ENCODE measurements around the gene OTP.

Gene OTP

DNA sequence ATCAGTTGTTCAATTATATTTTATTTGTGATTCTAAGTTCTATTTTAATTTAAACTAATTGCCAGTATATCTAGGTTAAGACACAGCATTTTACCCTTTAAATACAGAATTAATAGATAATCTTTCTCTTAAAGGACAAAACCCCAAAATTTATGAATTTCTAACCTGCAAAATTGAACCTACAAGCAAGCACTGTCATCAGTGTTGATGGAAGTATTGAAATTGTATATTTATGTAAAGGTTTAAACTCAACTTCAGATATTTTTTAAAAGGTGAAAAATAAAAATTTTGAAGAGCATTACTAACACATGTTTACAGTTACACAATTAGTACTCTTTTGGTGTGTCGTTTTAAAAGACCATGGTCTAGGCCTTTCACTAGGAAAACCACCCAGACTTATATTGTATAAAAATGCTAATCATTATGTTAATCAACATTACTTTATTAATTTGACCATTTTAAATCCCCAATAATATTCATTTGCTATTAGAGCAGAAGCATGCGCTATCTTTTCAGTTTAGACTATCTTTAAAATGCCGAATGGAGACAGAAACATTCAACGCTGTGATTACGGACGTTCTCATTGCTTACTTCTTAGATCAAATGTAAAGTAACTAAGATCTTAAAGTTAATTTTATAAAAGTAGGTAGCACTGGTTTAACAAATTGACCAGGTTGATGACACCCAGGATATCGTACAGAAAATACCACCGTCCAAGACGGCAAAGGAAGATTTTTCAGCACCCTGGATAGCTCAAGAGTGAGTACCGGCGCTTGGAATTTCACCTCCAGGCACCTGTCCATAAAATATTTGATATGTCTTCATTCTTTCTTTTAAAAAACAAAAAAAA is 3.2 kb downstream of the OTP start:
- H3K4me3 ChIP-seq (ENCODE audit: low read length), result no peak overlapping the region
- no peak for TF ChIP-seq CTCF (conservative IDR thresholded peaks at IDR 0.05; ENCODE audit: low read depth, low read length)
- DNase-seq (ENCODE audit: low read depth), result no peak

- DNase-seq (ENCODE audit: low read depth), result no peak
- no peak overlapping the region for H3K4me3 ChIP-seq (ENCODE audit: low read length)
- no peak for TF ChIP-seq CTCF (conservative IDR thresholded peaks at IDR 0.05; ENCODE audit: low read depth, low read length)
Measured at GRCh38 chr5:77633709-77634108, 4.8 kb downstream of the OTP start.

DNA sequence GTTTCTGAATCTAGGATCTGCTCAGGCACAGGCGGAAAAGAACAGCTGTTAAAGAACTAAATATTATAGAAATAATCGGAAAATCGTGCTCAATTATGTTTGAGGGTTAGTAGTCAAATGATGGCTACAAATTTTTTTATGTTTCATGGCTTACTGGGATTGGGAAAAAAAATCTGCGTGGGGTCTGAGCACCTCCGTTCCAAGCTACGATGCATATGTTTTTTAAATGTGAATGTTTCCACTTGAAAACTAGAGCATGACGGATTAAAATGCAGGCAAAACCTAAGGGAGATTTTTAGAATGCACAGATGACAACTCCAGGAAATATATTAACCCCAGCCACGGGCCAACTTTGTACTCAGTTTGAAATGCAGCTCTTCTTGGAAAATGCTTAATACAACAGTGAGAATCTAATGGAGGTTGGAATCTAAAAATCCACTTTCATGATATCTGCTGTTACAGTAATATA is 5.3 kb downstream of the OTP start:
- no peak overlapping the region for H3K4me3 ChIP-seq (ENCODE audit: low read length)
- no peak for DNase-seq (ENCODE audit: low read depth)
- no peak for TF ChIP-seq CTCF (conservative IDR thresholded peaks at IDR 0.05; ENCODE audit: low read depth, low read length)

DNA sequence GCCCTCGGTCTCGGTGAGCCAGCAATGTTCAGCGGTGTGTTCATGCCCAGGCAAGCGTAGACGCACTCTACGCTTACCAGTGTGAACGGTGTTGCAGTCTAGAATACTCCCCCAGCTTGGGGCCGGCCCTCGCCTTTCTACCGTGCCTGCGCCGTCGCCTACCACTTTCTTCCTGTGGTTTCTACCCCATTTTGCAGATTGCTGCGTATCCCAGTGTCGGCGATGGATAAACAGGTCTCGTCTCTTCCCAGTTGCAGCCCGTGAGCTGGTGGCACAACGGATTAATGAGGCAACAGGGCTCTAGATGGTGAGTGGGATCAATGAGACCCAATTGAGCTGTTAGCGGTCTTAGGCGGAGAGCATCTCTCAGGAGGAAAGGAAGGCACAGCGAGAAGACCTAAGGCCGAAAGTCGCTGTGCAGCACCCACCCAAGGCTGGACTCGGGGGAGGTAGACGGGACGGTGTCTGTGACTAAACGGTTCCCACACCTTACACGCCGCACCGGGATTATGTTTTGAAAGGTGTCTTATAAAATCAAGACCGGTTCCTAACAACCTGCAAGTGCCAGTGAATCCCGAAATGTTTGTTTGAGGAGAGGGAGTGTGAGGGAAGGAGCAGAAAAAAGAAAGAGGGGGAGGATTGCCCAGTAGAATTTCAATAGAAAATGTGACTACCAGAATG is 5.8 kb downstream of the OTP start:
- no peak for TF ChIP-seq CTCF (conservative IDR thresholded peaks at IDR 0.05; ENCODE audit: low read depth, low read length)
- DNase-seq (ENCODE audit: low read depth), result no peak
- H3K4me3 ChIP-seq (ENCODE audit: low read length), result no peak overlapping the region

DNA sequence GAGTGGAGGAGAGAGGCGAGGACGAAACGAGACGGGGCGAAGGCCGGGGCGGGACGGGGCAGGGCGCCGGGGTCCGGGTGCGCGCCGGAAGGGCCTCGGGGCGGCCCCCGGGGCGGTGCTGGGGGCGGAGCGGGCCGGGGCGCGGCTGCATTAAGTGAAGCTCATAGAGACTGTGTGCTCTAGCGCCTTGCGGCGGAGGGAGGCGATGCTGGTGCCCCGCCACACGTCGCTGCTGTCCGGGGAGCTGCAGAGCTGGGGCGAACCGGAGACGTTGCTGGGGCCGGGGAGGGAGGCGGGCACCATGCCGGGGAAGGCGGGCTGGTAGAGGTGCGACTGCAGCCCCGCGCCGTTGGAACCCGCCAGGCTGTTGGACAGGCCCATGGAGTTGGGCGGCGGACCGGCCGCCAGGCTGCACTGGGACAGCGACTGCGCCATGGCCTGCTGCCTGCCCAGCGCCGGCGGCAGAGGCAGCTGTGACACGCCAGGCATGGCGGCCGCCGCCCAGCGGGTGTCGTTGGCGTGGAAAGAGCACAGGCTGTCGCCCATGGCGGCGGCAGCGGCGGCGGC is 8.3 kb downstream of the OTP start:
- peak; percentile 14 for TF ChIP-seq CTCF (conservative IDR thresholded peaks at IDR 0.05; ENCODE audit: low read depth, low read length)
- no peak for DNase-seq (ENCODE audit: low read depth)
- peak overlapping the region; percentile 27 for H3K4me3 ChIP-seq (ENCODE audit: low read length)

GRCh38 chr5:77629509-77630113 is 8.9 kb downstream of the OTP start:
- no peak for TF ChIP-seq CTCF (conservative IDR thresholded peaks at IDR 0.05; ENCODE audit: low read depth, low read length)
- no peak for DNase-seq (ENCODE audit: low read depth)
- no peak overlapping the region for H3K4me3 ChIP-seq (ENCODE audit: low read length)

Measured in retinal pigment epithelial cell (primary cell).